IPS-20b (cell line): Measurements from ENCODE around the gene ZNF566.

Source experiments
- H3K27ac ChIP-seq: one replicate; pipeline ENCODE4 v1.5.1; 2013; ENCODE audit warnings: low read length
- H3K27me3 ChIP-seq: 2 replicates; pipeline ENCODE4 v1.6.1; 2013; ENCODE audit warnings: mild to moderate bottlenecking, low read length, inconsistent platforms; ENCODE audit not compliant: insufficient read depth
- H3K36me3 ChIP-seq: 2 replicates; pipeline ENCODE4 v1.6.1; 2013; ENCODE audit warnings: low read depth, mild to moderate bottlenecking, inconsistent platforms, low read length, moderate library complexity; ENCODE audit not compliant: insufficient read depth
- H3K4me1 ChIP-seq: 2 replicates; pipeline ENCODE4 v1.6.1; 2013; ENCODE audit warnings: mild to moderate bottlenecking, control low read depth, inconsistent platforms, low read length, moderate library complexity; ENCODE audit not compliant: insufficient read depth
- H3K4me3 ChIP-seq: 2 replicates; pipeline ENCODE4 v1.5.1; 2013; ENCODE audit warnings: mild to moderate bottlenecking, low read length, inconsistent platforms
- H3K9ac ChIP-seq: 2 replicates; pipeline ENCODE4 v1.6.1; 2013; ENCODE audit warnings: low read depth, mild to moderate bottlenecking, inconsistent platforms, low read length, moderate library complexity
- H3K9me3 ChIP-seq: 2 replicates; pipeline ENCODE4 v1.6.1; 2013; ENCODE audit warnings: mild to moderate bottlenecking, low read depth, low read length, inconsistent platforms; ENCODE audit not compliant: insufficient read depth

ZNF566 gene

DNA sequence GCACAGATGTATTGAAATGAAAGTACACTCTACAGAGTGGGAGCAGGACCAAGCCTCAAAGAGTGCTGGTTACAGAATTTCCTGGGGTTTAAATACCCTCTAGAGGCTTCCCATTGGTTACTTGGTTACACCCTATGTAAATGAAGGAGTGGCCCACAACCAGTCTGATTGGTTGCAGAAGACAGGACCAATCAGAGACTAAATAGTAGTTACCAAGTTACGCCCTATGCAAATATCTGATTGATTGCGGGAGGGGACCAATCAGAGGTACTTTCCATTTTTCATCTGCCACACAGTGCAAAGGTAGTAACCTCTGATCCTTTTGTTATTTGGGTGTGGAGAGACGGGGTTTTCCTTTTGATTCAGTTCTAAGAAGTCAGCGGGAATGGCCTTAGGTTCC lies 65.4 kb downstream of the ZNF566 start:
- Histone ChIP-seq H3K9ac (no peak overlapping the region), H3K4me1 (no peaks in the 10 kb centered on the region), H3K4me3 (no peak overlapping the region), H3K9me3 (peaks cover 20% of the 10 kb centered on the region), H3K27ac (no peak overlapping the region), H3K36me3 (no peaks in the 10 kb centered on the region), H3K27me3 (peaks cover 36% of the 10 kb centered on the region; the same call in 1 of the 2 replicates)

DNA sequence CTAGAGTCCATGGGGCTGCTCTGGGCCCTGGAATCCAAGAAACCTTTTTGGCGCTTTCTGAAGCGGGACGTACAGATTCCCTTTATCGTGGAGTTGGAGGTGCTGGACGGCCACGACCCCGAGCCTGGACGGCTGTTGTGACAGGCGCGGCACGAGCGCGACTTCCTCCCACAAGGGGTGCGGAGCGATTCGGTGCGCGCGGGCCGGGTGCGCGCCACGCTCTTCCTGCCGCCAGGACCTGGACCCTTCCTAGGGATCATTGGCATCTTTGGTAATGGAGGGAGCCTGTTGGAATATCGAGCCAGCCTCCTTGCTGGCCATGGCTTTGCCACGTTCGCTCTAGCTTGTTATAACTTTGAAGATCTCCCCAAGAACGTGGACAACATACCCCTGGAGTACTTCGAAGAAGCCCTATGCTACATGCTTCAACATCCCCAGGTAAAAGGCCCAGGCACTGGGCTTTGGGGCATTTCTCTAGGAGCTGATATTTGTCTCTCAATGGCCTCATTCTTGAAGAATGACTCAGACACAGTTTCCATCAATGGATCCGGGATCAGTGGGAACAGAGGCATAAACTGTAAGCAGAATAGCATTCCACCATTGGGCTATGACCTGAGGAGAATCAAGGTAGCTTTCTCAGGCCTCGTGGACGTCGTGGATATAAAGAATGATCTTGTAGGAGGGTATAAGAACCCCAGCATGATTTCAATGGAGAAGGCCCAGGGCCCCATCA lies 67.4 kb downstream of the ZNF566 start:
- Histone ChIP-seq H3K9ac (no peak overlapping the region), H3K4me1 (no peaks in the 10 kb centered on the region), H3K36me3 (no peaks in the 10 kb centered on the region), H3K27ac (no peak overlapping the region), H3K9me3 (peaks cover 17% of the 10 kb centered on the region), H3K27me3 (peaks cover 39% of the 10 kb centered on the region; the same call in 1 of the 2 replicates), H3K4me3 (peak overlapping the region; percentile 60; the same call in 1 of the 2 replicates)

DNA sequence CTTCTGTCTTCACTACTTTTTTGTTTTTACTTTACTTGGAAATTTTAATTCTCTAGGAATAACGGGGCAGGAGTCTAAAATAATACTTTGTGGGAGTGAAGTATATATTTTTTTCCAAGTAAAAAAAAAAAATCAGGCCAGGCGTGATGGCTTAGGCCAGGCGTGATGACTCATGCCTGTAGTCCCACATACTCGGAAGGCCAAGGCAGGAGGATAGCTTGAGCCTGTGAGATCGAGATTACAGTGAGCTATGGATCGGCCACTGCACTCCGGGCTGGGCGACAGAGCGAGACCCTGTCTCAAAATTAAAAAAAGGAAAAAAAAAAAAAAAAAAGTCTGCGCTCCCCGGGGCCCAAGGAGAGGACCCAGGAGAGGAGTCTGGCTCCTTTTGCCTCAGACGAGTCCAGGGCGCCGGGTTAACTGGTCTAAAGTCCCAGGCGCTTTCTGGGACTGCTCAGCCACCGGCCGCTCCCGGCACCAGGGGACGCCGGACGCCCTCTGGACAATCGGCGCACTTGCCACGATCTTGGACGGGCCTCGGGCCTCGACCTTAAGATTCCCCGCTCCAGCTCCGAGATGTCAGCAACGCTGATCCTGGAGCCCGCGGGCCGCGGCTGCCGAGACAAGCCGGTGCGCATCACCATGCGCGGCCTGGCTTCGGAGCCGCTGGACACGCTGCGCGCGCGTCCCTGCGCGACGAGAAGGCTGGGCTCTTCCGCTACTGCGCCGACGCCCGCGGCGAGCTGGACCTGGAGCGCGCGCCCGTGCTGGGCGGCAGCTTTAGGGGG lies 68.2 kb downstream of the ZNF566 start:
- Histone ChIP-seq H3K9ac (no peak overlapping the region), H3K4me3 (peak overlapping the region; percentile 60; the same call in 1 of the 2 replicates), H3K9me3 (peaks cover 15% of the 10 kb centered on the region)

DNA sequence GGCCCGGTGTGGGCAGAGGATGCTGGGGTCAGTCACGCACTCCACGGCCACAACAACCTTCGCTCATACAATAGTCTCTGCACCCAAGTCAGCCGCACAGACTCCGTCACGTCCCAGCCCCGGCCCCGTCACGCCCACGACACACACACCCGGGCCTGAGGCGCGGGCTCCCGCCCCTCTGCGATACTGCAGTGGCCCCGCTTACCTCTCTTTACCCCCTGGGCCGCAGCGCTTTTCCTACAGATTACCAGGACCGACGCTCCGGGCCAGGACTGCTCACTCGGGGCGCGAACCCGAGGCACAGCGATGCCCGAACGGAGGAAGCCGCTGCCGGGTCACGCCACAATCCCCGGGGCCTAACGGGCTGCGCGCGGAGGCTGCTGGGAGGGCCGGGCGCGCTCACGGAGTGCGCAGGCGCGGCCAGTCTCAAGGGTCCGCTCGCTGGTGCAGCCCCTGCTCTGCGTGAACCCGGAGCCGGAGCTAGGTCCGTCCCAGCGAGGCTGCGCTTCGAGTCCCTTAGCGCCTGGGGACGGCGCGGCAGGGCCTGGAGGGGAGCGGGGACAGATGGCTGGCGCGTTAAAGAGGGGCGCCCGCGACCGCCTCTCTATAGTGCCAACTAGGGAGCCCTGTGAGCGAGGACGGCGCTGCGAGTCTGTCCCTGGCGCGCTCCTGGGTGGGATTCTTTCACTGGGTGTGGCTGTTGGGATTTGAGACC lies 70.9 kb downstream of the ZNF566 start, which contains the start of gene ZFP82:
TSS of gene ZFP82 (minus strand) at position 358 of the 715 bp plus-strand sequence. CDS start 8,855 bp downstream, outside the sequence.
- peak within 1 kb of the TSS; percentile 64 for H3K27ac ChIP-seq
- peaks cover 39% of the 10 kb centered on the region; the same call in 1 of the 2 replicates for H3K27me3 ChIP-seq

More for the DNA sequence above, 68.2 kb downstream of the ZNF566 start:
- Histone ChIP-seq H3K27me3 (peaks cover 39% of the 10 kb centered on the region; the same call in 1 of the 2 replicates), H3K36me3 (no peaks in the 10 kb centered on the region), H3K27ac (no peak overlapping the region), H3K4me1 (no peaks in the 10 kb centered on the region)

DNA sequence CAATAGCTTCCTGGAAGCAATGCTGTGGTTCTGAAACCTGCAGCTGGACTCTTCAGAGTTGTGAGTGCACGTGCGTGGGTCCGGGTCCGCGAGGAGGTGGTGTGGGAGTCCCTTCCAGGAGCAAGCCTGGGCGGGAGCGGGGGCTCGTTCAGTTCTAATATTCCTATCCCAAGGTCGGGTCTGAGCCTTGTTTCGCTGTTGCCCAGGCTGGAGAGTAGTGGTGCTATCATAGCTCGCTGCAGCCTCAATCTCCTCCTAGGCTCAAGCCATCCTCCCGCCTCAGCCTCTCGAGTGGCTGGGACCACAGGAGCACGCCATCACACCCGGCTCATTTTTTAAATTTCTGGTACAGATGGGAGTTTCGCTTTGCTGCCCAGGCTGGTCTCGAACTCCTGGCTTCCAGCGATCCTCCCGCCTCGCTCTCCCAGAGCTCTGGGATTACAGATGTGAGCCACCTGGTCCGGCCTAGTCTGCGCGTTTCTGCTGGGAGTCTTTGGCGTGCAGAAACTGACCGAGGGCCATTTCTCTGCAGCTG lies 71.5 kb downstream of the ZNF566 start:
- Histone ChIP-seq H3K4me1 (no peaks in the 10 kb centered on the region), H3K9me3 (peaks cover 6% of the 10 kb centered on the region), H3K9ac (peak overlapping the region; percentile 82), H3K27ac (peak overlapping the region; percentile 64), H3K36me3 (peaks cover 11% of the 10 kb centered on the region; the same call in 1 of the 2 replicates), H3K27me3 (peaks cover 39% of the 10 kb centered on the region; the same call in 1 of the 2 replicates), H3K4me3 (peak overlapping the region; percentile 92)

More for the DNA sequence above, 70.9 kb downstream of the ZNF566 start, which contains the start of gene ZFP82:
- Histone ChIP-seq H3K9me3 (peaks cover 2% of the 10 kb centered on the region), H3K4me1 (no peaks in the 10 kb centered on the region), H3K4me3 (peak within 1 kb of the TSS; percentile 92), H3K9ac (peak within 1 kb of the TSS; percentile 82), H3K36me3 (peaks cover 7% of the 10 kb centered on the region; the same call in 1 of the 2 replicates)

DNA sequence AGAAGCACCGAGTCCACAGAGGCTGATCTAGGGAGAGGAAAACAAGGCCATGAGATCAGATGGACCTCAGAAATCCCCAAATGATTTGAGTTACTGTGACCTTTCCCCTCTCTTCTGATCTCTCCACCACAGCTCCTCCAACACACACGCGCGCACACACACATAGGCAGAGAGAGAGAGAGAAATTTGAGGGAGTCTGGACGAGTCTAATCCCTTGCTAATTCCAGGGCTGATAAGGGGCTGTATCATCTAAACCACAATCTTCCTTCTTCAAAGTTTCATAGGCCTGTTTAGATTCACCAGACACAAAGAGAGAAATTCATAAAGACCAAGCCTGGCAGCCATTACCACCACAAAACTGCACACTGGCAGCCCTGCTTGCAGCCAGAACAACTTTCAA lies 79.5 kb downstream of the ZNF566 start:
- H3K4me3 ChIP-seq = no peak overlapping the region
- peaks cover 4% of the 10 kb centered on the region; the same call in 1 of the 2 replicates for H3K9me3 ChIP-seq
- H3K27ac ChIP-seq = no peak overlapping the region
- H3K36me3 ChIP-seq = peaks cover 59% of the 10 kb centered on the region
- H3K4me1 ChIP-seq = no peaks in the 10 kb centered on the region
- H3K9ac ChIP-seq = no peak overlapping the region
- no peaks in the 10 kb centered on the region for H3K27me3 ChIP-seq

DNA sequence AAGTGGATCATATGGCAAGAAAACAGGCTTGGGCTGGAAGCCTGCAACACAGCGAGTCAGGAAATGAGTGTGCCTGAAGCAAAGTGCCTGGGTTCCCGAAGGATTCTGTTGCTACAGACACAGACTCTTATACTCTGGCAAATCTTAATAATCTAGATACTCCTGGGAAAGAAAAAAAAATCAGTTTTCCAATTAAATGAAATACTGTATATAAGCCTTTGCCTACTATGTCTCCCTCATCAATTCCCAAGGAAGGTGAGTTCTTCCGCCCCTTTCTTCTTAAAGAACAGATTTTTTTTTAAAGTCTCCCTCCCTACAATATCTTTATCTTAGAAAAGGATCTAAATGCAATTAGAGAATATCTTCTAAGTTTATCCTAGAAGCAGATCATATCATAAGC lies 81.3 kb downstream of the ZNF566 start:
- Histone ChIP-seq H3K9me3 (peaks cover under 1% of the 10 kb centered on the region; the same call in 1 of the 2 replicates), H3K27ac (no peak overlapping the region), H3K36me3 (peaks cover 69% of the 10 kb centered on the region)

DNA sequence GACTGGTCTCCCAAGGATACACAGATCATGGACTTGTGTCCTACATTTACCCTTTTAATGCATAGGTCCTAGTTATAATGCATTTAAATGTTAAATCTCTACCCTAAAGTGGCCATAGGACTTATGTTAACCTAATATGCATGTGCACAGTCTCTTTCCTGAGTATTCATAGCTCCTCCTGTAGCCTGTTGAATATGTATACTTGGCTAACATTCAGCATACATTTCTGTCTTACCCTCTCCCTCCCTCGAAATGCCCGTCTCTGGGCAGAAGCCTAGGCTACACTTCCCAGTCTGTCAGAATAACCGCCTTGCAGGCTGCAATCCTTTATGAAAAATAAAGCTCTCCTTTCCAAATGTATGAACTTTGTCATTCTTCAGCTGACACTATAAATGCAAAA lies 84.9 kb downstream of the ZNF566 start:
- Histone ChIP-seq H3K27me3 (no peaks in the 10 kb centered on the region), H3K9ac (no peak overlapping the region), H3K4me1 (no peaks in the 10 kb centered on the region), H3K4me3 (no peak overlapping the region), H3K27ac (no peak overlapping the region), H3K36me3 (peaks cover 81% of the 10 kb centered on the region), H3K9me3 (peaks cover 8% of the 10 kb centered on the region; the same call in 1 of the 2 replicates)

More for the DNA sequence above, 81.3 kb downstream of the ZNF566 start:
- no peak overlapping the region for H3K4me3 ChIP-seq
- no peaks in the 10 kb centered on the region for H3K27me3 ChIP-seq
- no peaks in the 10 kb centered on the region for H3K4me1 ChIP-seq
- no peak overlapping the region for H3K9ac ChIP-seq

DNA sequence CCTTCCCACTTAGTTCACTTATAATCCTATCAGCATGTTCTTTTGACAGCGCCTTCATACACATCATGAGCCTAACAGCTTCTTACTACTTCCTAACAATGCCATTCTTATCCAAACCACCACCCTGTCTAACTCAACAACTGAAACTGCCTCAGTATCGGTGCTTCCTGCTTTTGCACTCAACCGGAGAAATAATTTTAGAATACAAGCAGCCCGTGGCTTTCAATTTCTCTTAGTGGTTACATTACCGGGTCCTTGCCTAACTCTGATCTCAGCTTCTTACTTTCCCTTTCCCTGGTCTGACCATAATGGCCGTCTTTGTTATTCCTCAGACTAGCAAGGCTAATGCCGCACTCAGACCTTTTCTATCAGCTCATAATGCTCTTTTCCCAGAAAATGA lies 87.9 kb downstream of the ZNF566 start:
- no peaks in the 10 kb centered on the region for H3K4me1 ChIP-seq
- no peak overlapping the region for H3K4me3 ChIP-seq
- no peak overlapping the region for H3K9ac ChIP-seq
- peaks cover 26% of the 10 kb centered on the region for H3K9me3 ChIP-seq
- no peak overlapping the region for H3K27ac ChIP-seq
- H3K27me3 ChIP-seq = no peaks in the 10 kb centered on the region
- peaks cover 82% of the 10 kb centered on the region for H3K36me3 ChIP-seq

DNA sequence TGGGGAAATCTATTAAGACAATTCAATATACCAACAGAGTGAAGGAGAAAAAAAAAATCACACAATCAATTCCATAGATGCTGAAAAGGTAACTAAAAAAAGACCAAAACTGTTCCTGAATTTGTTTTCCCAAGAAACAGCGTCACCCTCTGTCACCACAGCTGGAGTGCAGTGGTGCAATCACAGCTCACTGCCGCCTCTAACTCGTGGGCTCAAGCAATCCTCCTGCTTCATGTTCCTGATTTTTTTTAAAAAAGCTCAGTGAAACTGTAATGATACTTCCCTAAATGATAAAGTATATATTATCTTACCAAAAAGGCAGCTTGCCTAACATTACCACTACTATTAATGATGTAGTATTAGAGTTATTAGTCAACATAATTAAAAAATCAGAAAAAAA lies 90.8 kb downstream of the ZNF566 start:
- no peak overlapping the region for H3K4me3 ChIP-seq
- H3K9ac ChIP-seq = no peak overlapping the region
- no peaks in the 10 kb centered on the region for H3K27me3 ChIP-seq
- no peak overlapping the region for H3K27ac ChIP-seq
- H3K4me1 ChIP-seq = no peaks in the 10 kb centered on the region
- H3K9me3 ChIP-seq = peaks cover 45% of the 10 kb centered on the region
- peaks cover 73% of the 10 kb centered on the region for H3K36me3 ChIP-seq
